ENCODE measurements around the gene NTNG2.

The NTNG2 gene

DNA sequence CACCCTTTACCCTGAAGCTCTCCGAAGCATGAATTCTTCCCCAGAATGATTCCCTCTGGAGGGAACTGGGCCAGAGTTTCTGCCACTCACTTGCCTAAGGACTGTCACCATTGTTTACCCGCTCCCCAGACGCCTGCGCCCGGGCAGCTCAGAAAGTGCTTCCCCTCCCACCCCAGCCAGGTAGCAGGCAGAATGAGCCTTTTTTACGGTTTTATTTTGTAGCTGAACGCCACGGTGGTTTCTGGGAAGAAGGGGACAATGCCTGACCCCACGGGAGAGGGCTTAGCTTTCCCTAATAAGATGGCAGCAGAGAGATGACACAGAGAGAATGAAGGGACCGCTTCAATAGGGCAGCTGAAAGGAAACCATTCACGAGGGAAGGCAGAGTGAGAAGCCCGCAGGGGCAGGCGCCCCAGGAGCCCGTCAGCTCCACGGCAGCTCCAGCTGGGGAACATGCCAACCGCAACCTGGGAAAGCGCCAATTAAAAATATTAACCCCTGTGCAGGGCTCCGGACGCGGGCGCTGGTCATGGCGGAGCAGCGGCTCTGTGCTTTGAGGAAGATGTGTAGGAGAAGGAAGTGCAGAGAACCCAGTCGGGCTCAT is 20.4 kb upstream of the NTNG2 start:
- no peaks in the 10 kb centered on the region for H3K4me1 ChIP-seq (ENCODE audit: insufficient read depth, low read length, poor library complexity, severe bottlenecking)
- no peaks in the 10 kb centered on the region for H3F3A ChIP-seq (ENCODE audit: low read depth)
- H3K9ac ChIP-seq (ENCODE audit: low read depth, low read length, poor library complexity, severe bottlenecking): no peak overlapping the region
- no peak overlapping the region for H2AFZ ChIP-seq (ENCODE audit: low read length)
- TF ChIP-seq, protein P1, sequence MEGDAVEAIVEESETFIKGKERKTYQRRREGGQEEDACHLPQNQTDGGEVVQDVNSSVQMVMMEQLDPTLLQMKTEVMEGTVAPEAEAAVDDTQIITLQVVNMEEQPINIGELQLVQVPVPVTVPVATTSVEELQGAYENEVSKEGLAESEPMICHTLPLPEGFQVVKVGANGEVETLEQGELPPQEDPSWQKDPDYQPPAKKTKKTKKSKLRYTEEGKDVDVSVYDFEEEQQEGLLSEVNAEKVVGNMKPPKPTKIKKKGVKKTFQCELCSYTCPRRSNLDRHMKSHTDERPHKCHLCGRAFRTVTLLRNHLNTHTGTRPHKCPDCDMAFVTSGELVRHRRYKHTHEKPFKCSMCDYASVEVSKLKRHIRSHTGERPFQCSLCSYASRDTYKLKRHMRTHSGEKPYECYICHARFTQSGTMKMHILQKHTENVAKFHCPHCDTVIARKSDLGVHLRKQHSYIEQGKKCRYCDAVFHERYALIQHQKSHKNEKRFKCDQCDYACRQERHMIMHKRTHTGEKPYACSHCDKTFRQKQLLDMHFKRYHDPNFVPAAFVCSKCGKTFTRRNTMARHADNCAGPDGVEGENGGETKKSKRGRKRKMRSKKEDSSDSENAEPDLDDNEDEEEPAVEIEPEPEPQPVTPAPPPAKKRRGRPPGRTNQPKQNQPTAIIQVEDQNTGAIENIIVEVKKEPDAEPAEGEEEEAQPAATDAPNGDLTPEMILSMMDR (conservative IDR thresholded peaks at IDR 0.05; ENCODE audit: low read length): no peak
- no peak for TF ChIP-seq EZH2phosphoT487 (IDR thresholded peaks at IDR 0.05; ENCODE audit: borderline replicate concordance)
- no peaks in the 10 kb centered on the region for H3K9me3 ChIP-seq (ENCODE audit: insufficient read depth, low read depth, low read length)
- H4K20me1 ChIP-seq (ENCODE audit: insufficient read depth, low read length, poor library complexity, severe bottlenecking): no peaks in the 10 kb centered on the region
- no peaks in the 10 kb centered on the region for H3K27me3 ChIP-seq (ENCODE audit: insufficient read depth, low read length, poor library complexity, severe bottlenecking)
- no peak overlapping the region for H3K4me3 ChIP-seq (ENCODE audit: low read length, poor library complexity, severe bottlenecking)
- no peaks in the 10 kb centered on the region for H3K9me2 ChIP-seq (replicated peaks; ENCODE audit: low read depth, low read length)
- no peaks in the 10 kb centered on the region for H3K36me3 ChIP-seq (ENCODE audit: insufficient read depth, low read length)
- no peaks in the 10 kb centered on the region for H3K79me2 ChIP-seq (ENCODE audit: insufficient read depth, low read length)
- H3K4me2 ChIP-seq (ENCODE audit: low read depth, low read length, poor library complexity, severe bottlenecking): peak overlapping the region; percentile 24

DNA sequence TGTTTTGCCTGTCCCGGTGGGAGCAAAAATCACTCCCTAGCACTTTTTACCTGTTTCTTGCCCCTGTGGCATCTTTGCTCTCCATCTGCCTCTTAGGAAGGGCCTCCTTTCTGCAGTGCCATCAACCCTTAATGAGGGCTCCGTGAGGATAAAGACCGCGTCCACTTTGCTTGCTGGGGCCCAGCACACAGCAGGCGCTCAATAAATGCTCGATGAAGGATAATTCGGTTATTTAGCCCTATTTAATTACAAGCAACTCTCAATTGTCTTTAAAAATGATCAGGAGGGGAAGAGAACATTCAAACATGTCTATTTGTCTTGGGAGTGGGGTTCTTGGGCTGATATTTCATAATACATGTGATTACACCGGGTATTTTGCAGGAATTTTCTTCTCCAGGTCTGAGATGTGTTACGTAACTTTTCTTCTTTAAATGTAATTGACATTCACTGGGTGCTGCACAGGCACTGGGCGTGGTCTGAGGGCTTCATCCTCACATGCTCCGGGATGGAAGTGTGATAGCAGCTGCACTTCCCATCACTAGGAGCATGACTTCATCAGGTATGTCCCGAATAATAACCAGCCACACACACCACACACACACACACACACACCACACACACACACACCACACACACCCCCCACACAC is 19.8 kb upstream of the NTNG2 start:
- no peak overlapping the region for H2AFZ ChIP-seq (ENCODE audit: low read length)
- H3K36me3 ChIP-seq (ENCODE audit: insufficient read depth, low read length): no peaks in the 10 kb centered on the region
- H4K20me1 ChIP-seq (ENCODE audit: insufficient read depth, low read length, poor library complexity, severe bottlenecking): no peaks in the 10 kb centered on the region
- no peak overlapping the region for H3K9ac ChIP-seq (ENCODE audit: low read depth, low read length, poor library complexity, severe bottlenecking)
- peak overlapping the region; percentile 24 for H3K4me2 ChIP-seq (ENCODE audit: low read depth, low read length, poor library complexity, severe bottlenecking)
- TF ChIP-seq EZH2phosphoT487 (IDR thresholded peaks at IDR 0.05; ENCODE audit: borderline replicate concordance): no peak
- TF ChIP-seq, protein P1 (conservative IDR thresholded peaks at IDR 0.05; ENCODE audit: low read length): no peak
- no peaks in the 10 kb centered on the region for H3F3A ChIP-seq (ENCODE audit: low read depth)
- no peaks in the 10 kb centered on the region for H3K27me3 ChIP-seq (ENCODE audit: insufficient read depth, low read length, poor library complexity, severe bottlenecking)
- H3K9me3 ChIP-seq (ENCODE audit: insufficient read depth, low read depth, low read length): no peaks in the 10 kb centered on the region
- no peak overlapping the region for H3K4me3 ChIP-seq (ENCODE audit: low read length, poor library complexity, severe bottlenecking)
- no peaks in the 10 kb centered on the region for H3K79me2 ChIP-seq (ENCODE audit: insufficient read depth, low read length)
- no peaks in the 10 kb centered on the region for H3K9me2 ChIP-seq (replicated peaks; ENCODE audit: low read depth, low read length)
- no peaks in the 10 kb centered on the region for H3K4me1 ChIP-seq (ENCODE audit: insufficient read depth, low read length, poor library complexity, severe bottlenecking)

DNA sequence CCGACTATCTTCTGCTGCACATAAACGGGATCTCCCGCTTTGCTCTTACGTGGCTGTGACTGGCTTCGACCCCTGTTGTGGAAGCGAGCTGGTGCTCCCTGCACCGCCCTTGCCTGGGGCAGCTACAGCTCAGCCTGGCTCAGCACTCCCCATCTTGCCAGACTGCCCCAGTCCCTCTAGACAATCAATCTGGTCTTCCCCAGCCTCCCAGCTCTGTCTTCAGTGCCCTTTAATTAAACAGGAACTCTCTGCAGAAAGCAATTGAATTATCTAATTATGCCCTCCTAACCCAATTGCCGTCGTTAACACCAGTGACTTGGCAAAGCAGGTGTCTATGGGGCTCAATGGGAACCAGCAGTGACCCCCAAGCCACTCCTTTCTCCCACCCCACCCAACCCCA is 18.9 kb upstream of the NTNG2 start:
- Histone ChIP-seq H3K9me3 (ENCODE audit: insufficient read depth, low read depth, low read length) (no peaks in the 10 kb centered on the region), H3K4me3 (ENCODE audit: low read length, poor library complexity, severe bottlenecking) (no peak overlapping the region), H2AFZ (ENCODE audit: low read length) (no peak overlapping the region), H3K9me2 (replicated peaks; ENCODE audit: low read depth, low read length) (no peaks in the 10 kb centered on the region), H3K36me3 (ENCODE audit: insufficient read depth, low read length) (no peaks in the 10 kb centered on the region), H3K4me1 (ENCODE audit: insufficient read depth, low read length, poor library complexity, severe bottlenecking) (no peaks in the 10 kb centered on the region), H4K20me1 (ENCODE audit: insufficient read depth, low read length, poor library complexity, severe bottlenecking) (no peaks in the 10 kb centered on the region), H3F3A (ENCODE audit: low read depth) (no peaks in the 10 kb centered on the region), H3K4me2 (ENCODE audit: low read depth, low read length, poor library complexity, severe bottlenecking) (no peak overlapping the region), H3K79me2 (ENCODE audit: insufficient read depth, low read length) (no peaks in the 10 kb centered on the region), H3K27me3 (ENCODE audit: insufficient read depth, low read length, poor library complexity, severe bottlenecking) (no peaks in the 10 kb centered on the region), H3K9ac (ENCODE audit: low read depth, low read length, poor library complexity, severe bottlenecking) (no peak overlapping the region)
- TF ChIP-seq EZH2phosphoT487 (IDR thresholded peaks at IDR 0.05; ENCODE audit: borderline replicate concordance): no peak
- TF ChIP-seq, protein P1 (conservative IDR thresholded peaks at IDR 0.05; ENCODE audit: low read length): no peak

Data from Loucy (cell line).